ENCODE measurements around the gene NCK2.
"Not testable (repeated sequence)": the region's sequence is repeated elsewhere in the genome, so short reads cannot be mapped to it uniquely, and the experiment has no call there.

The NCK2 gene

DNA sequence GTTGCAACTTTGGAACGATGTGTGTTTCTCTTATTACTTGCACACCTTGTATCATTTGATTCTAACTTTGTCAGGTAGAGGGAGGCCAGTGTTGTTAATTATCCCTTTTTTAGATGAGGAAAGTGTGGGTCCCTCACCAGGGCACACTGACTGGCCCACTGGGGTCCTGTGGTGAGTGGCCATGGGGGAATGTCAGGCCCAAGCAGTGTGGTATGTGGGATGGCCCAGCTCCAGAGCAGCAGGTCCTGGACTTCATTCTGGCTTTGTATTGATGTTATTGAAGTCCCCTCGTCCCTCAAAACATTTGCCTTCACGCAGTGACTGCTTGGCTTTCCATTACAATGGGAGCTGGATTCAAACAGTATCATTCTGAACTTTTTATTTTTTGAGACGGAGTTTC is 11.7 kb downstream of the NCK2 start:
- DNase-seq (ENCODE audit: low read depth): no peak

DNA sequence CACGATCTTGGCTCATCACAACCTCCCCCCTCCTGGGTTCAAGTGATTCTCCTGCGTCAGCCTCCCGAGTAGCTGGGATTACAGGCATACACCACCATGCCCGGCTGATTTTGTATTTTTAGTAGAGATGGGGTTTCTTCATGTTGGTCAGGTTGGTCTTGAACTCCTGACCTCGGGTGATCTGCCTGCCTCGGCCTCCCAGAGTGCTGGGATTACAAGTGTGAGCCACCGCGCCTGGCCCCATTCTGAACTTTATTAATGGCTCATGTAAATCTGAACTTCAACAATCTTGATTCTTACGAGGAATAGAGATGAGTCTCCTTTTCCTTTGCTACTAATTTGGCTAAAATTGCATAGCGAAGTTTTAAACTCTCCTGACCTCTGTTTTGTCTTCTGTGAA is 12.2 kb downstream of the NCK2 start:
- not testable (repeated sequence) for DNase-seq (ENCODE audit: low read depth)

DNA sequence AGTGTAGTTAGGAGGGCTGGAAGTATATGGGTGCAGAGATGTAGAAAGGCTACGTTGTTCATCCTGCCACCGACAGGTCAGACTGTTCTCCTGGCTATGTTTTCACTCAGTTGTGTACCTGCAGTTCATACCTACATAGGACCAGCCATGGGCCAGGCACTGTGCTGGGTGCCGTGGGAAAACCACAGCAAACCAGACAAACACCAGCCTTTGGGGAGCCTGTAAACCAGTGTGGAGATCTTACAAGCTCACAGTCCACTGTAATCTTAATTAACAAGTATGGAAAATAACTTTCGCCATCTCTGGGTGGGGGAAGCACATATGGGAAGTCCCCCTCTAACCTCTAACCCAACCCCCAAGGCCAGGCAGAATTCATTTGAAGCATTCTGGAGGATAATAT is 12.7 kb downstream of the NCK2 start:
- DNase-seq (ENCODE audit: low read depth): no peak

DNA sequence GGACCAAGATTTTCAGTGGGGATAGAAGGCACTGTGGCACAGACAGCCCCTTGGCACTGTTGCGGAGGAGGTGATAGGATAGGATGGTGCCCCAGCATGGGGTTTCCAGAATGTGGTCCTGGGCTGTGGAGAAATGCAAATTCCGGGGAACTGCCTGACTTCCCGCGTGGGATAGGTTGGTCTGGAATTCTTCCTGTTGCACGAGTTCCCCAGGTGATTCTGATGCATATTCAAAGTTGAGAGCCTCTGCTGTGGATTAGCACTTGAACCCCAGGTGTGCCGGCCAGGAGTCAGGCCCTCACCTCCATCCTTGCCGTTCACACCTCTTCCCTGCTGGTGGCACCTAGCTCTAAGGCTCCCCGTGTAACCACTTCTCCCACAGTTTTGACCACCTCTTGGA is 15.5 kb downstream of the NCK2 start:
- no peak for DNase-seq (ENCODE audit: low read depth)

DNA sequence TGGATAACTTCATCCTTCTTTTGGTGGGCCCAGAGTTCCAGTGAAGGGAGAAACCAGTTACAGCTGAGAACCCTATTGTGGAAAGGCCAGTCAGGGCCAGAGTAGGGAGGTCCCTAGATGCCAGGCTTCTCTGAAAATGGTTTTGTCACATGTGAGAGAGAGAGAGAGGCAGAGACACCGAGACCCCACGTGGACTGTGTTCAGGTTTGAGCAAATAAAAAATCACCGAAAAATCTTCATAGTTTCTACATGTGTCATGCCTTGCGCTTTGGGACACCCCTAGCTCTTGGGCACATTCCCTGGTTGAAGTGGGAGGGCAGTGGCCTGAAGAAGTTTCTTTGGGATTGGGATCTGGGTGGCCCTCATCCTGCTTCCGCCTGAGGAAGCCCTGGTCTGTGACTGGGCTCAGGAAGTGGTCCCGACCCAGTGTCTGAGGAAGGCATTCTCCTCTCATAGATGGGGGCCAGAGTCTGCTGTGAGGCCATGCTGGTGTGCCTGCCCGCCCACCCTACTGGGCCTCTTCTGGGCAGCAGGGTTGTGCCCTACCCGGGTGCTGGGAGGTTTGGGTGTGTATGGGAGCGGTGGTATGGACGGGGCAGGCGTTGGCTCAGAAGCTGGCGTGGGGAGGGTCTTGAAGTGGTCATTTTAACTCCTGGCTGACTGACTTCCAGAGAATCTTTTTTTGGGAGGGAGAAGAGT is 16.1 kb downstream of the NCK2 start:
- DNase-seq (ENCODE audit: low read depth): no peak

DNA sequence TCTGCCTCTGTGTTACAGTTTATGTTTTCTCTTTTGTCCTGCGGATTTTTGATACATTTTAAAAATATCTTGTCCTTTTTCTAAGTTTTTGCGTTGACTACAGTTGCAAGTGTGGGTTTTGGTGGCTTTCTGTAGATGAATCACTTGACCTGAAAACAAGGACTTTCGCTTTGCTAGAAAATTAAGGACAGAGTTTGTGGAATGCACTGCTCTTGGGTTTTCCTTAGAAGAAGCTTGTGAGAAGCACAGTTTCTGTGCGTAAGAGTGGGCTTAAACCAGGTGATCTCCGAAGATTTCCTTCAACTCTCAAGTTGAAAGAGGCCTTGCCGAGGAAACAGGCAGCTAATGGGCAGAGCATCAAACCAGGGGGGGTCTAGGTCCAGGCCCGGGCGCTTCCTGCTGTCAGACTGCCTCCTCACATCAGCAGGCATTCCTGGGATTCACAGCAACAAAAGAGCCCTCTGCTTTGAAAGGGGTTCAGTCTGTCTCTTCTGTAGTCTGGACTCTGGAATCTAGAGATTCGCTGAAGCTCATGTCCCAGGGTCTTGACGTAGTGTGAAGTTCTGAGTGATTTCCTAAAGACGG is 17.3 kb downstream of the NCK2 start:
- no peak for DNase-seq (ENCODE audit: low read depth)

DNA sequence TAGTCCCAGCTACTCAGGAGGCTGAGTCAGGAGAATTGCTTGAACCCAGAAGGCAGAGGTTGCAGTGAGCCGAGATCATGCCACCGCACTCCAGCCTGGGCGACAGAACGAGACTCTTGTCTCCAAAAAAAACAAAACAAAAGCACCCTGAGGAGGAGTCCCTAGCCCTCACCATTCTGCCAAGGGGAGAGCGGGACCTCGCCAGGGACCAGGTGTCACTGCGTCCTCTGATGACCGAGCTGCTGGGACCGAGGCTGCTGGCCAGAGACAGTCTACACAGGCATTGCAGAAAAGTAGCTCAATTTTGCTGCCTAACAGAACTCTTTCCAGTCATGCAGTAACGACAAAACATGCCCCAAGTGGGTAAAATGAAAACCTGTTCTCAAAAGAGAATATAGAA is 18.4 kb downstream of the NCK2 start:
- no peak for DNase-seq (ENCODE audit: low read depth)

DNA sequence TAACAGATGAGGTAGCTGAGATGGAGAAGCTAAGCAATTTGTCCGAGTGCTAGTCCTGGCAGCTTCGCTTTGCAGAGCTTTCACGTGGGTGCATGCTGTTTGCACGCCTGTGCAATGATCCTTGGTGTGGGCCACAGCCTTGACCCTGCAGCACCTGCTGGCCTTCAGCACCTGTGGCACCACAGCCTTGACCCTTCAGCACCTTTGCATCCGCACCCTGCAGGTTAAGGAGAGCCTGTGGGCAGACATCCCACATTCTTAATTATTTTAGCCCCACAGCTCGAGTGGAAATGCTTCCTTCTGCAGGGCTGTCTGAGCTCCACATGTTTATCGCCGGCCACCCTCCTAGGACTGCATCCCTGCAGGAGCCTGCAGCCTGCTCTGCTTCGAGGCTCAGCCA is 19.3 kb downstream of the NCK2 start:
- no peak for DNase-seq (ENCODE audit: low read depth)

DNA sequence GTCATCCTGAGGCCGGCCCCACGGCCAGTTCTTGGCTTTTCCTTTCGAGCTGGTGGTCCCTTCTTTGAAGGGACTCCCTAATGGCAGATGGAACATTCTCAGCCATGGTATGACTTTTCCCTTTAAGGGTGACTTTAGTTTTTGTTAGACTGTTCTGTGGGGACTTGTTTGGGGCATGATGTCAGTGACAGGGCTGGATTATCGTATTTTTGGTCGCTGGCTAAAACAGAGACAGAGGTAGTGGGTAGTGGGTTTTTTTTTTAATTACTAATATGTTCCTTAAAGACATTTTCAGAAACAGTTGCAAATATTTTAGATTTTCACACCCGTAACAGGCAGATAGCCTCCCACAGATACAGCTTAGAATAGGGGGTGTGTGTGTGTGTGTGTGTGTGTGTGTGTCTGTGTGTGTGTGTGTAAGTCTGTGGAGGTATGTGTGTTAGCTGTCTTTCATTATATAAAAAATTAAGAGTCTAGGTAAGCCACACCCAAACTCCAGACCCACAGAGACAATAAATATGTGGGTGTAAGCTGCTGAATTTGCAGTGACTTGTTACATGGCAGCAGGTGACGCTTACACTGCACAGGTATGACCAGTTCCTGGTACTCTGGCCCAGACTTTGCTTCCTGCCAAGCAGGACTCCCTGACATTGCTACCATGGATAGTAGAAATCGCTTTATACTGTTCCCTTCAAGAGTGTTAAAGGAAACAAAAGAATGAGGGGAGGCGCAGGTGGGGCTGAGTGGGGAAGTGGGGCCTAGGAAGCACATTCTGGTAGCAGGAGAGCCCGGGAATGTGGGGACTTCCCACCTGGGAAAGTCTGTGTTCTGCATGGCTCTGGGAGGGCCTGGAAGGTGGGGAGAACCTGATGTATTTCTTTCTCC is 20.9 kb downstream of the NCK2 start:
- no peak for DNase-seq (ENCODE audit: low read depth)

DNA sequence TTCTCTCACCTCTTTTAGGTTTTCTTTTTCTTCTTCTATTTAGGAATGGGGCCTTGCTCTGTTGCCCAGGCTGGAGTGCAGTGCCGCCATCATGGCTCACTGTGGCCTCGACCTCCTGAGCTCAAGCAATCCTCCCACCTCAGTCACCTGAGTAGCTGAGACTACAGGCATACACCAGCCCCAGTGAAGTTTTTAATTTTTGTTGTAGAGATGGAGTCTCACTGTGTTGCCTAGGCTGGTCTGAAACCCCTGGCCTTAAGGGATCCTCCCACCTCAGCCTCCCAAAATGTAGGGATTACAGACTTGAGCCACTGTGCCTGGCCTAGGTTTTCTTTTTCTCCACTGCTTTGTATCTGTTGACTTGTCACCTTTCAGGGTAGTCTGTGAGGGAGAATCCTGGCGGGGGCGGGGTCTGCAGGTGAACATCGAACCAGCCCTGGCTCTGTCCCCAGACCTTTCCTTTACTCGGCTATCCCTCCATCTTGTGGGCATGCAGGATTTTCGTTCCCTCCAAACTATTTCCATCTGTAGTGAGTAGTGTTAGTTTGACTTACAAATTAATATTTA is 21.7 kb downstream of the NCK2 start:
- no peak for DNase-seq (ENCODE audit: low read depth)

DNA sequence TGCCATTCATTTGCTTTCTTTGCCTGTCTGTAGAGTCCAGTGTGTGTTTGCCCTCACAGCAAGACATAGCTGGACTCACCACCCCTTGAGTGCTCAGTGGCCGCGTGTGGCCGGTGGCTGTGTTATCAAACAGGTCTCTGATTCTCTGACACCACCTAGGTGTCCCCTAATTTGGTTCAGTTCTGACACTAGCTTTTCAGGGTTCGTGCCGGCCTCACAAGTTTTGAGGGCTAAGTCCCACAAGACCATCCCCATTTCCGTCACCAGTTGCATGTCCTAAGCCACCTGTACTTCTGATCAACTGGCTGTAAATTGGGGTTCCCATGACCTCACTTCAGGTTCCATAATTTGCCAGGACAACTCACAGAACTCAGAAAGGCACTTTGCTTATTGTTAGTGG is 23.5 kb downstream of the NCK2 start:
- DNase-seq (ENCODE audit: low read depth): no peak

DNA sequence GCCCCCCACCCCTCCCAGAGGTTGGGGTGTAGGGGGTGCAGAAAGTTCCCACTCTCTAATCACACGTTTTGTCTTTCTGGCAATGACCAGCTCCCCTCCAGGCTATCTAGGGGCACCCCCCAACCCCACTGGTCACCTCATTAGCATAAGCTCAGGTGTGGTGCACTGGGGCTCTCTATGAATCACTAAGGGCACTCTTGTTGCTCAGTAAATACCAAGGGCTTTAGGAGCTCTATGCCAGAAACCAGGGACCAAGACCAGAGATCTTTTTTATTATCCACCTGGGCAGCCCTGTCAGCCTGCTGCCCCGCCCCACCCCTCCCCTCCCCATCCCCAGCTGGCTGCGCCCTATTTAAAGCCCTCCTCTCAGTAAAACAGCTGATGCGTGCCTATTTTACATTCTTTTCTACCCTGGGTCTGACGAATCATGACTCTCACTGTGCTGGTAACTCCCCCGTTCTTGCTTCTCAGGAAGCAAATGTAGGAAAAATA is 24.3 kb downstream of the NCK2 start:
- no peak for DNase-seq (ENCODE audit: low read depth)

DNA sequence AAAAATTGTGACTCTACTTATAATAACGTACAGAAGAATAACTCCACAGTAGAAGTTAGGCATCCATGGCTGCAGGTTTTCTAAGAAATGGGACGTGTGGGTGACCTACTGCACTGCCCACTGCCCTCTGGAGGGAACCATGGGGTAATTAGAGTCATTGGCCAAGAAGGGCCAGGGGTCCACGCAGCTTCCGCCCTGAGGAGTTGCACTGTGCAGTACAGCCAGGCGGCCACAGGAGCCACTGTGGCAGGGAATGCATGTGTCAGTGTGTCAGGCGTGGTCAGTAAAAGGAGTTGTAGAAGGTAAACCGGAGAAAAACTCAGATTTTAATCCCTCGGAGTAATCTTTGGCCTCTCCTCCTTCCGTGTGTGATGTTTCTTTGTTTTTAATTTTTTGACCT is 24.8 kb downstream of the NCK2 start:
- DNase-seq (ENCODE audit: low read depth): no peak

DNA sequence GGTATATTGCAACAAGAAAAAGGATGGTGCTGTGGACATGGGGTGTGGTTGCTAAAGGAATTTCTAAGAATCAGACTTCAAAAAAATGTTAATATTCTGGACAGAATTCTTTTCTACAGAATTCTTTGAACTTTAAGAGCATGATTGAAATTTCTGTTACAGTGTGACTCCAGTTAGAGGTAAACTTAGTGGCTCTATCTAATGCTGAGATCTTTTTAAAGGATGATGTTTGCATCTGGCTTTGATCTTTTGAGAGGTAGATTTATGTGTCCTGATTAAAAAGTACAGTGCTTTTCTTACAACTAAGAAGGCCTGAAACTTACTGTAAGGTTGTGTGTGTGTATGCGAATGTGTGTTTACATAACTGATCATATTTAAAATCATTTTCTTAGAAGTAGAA is 25.4 kb downstream of the NCK2 start:
- no peak for DNase-seq (ENCODE audit: low read depth)

DNA sequence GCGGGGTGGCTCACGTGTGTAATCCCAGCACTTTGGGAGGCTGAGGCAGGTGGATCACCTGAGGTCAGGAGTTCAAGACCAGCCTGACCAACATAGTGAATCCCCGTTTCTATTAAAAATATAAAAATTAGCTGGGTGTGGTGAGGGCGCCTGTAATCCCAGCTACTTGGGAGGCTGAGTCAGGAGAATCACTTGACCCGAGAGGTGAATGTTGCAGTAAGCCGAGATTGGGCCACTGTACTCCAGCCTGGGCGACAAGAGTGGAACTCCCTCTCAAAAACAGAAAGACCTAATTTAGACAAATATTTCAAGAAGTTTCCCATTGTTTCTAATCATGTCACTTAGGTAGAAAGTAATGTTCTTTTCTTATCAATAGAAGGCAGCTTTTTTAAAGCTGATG is 26.6 kb downstream of the NCK2 start:
- DNase-seq (ENCODE audit: low read depth): not testable (repeated sequence)

DNA sequence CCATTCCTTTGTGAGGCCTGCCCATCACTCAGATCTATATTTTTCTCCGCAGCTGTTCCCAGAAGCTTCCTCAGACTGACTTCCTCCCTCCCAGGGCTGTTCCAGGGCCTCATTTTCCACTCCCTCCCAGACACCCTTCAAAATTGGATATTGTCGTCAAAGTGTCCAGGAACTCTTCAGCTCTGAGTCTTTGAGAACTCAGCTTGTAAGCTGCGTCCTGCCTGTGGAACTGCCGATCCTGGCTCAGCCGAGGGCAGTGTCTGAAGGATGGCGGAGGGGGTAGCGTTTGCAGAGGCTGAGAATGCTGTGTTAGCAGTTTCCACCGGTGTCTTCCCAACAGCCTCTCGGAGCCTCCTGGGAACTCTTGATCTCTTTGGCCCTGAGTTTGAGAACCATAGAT is 27.1 kb downstream of the NCK2 start:
- no peak for DNase-seq (ENCODE audit: low read depth)

DNA sequence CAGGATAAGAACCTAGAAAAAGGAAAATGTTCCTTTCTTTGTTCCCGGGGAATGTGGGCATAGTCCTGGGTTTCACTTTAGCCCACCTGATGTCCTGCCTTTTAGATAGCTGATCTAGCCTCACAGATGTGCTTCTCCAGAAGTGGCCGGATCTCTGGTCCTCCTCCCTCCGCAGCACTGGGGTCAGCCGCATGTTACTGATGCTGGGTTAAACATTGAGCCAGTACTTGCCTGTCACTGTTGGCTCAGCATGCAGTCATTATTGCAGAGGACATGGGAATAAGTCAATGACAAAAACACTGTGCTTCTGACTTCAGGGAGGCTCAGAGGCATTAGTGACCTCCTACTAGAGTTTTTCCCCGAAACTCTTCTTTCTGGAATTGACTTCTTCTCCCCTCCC is 27.6 kb downstream of the NCK2 start:
- DNase-seq (ENCODE audit: low read depth): no peak

DNA sequence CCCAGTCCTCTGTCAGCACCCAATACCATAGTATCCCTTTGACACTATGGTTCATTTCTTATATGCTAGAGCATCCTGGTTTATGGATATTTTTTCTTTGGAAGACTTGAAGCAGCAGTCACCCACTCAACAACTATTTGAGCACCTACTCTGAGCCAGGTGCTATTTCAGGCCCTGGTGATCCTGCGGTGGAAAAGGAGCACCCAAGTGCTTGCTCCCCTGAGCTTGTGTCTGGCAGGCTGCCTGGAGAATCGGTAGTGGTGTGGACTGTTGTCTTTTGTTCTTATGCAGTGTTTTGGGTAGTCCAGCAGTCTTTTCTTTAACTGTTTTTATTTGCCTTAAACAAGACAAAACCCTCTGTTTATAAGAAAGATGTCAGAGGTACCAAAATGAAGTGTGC is 28.9 kb downstream of the NCK2 start:
- no peak for DNase-seq (ENCODE audit: low read depth)

DNA sequence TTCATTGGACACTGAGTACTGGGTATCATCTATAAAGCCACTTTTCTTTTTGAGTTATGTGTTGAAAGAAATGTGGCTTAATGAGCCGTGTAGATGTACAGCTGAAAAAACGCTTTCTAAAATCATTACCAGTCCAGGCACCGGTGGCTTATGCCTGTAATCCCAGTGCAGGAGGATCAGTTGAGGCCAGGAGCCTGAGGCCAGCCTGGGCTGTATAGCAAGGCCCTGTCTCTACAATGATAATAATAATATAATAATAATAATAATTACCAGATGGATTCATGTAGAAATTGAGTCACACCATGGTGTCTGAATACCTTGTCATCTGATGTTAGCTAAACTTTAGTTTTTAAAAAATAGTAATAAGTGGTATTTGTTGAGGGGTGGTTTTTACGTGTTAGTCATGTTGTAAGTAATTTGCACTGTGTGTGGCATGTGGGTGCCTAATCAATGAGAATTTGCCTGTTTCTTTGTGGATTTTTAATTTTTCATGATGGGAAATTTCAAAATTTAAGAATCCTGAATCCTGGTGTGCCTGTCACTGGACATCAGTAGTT is 30.1 kb downstream of the NCK2 start:
- DNase-seq (ENCODE audit: low read depth): no peak

DNA sequence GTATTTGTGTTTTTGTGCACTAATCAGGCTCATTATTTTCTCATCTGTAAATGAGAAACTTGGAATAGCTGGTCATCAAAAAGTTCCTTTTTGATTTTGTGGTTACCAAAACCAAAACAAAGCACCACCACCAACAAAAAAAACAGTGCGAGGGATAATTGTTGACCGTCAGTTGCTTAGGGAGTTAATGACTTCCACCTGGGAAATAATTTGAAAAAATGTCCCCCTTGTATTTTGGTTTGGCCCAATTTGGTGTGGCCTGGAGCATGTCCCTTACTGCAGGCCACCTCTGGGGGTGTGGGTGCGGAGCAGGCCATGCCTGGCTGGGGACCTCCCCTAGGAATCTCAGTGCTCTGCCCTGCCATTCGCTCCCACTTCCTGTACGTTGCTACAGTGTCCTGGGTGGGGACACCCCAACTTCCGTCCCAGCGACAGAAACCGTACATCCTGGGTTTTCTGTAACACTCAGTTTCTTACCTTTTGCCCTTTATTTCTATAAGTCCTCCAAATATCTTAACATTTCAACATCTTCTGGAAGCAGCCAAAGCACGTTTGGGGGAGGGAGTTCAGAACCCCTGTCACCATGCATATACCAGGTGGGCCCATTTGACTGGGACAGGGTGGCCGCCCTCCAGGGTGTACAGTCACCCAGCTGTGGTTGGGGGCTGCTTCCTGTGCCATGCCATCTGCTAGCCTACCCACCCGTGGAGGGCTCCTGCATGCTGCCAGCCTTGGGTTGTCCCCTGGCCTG is 31.3 kb downstream of the NCK2 start:
- DNase-seq (ENCODE audit: low read depth): no peak

DNA sequence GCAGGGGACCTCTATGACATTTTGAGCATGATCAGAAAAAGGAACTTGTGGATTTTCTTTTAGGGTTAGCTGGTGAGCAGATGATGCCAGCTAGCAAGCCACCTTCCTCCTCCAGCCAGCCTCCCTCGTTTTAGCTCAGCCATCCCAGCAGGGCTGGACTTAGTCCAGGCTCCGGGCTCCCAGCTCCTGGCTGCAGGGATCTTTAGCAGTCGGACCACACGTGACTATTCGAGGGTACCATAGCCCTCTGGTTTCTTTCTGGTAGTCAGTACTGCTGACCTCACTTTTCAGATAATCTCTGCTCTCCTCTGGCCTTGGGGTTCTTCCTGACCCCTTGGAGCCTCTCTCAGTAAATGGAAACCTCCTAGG is 31.8 kb downstream of the NCK2 start:
- no peak for DNase-seq (ENCODE audit: low read depth)

DNA sequence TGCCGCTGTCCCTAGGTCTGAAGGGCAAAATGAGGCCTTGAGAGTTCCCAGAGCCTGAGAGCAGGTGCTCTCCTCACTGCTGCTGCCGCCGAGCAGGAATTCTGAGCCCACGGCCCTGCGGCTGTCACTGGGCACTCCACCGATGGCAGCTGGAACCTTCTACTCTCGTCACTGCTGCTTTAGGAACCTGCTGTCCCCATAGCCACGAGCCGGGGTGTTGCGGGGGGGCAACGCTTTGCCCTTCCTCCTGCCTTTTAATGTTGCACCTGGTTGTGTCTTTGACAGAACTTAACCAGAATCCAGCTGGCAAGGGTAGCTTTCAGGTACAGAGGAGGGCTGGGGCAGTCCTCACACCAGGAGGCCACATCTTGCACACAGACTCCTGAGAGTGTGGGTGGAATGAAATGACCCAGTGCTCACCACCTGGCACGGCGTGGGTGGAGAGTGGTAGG is 32.3 kb downstream of the NCK2 start:
- DNase-seq (ENCODE audit: low read depth): no peak
